ENCODE measurements around the gene RCAN2.

The RCAN2 gene

GRCh38 chr6:46262928-46263706 lies 228.1 kb downstream of the RCAN2 start:
- H3K4me3 ChIP-seq (ENCODE audit: low read depth, low read length): no peak overlapping the region

- H3K4me3 ChIP-seq (ENCODE audit: low read depth, low read length): no peak overlapping the region
Measured at GRCh38 chr6:46258249-46258648, 233.0 kb downstream of the RCAN2 start.

- no peak overlapping the region for H3K4me3 ChIP-seq (ENCODE audit: low read depth, low read length)
Measured at GRCh38 chr6:46255528-46255927, 235.7 kb downstream of the RCAN2 start.

GRCh38 chr6:46254946-46255345 lies 236.3 kb downstream of the RCAN2 start:
- no peak overlapping the region for H3K4me3 ChIP-seq (ENCODE audit: low read depth, low read length)

GRCh38 chr6:46254331-46254730 lies 236.9 kb downstream of the RCAN2 start:
- no peak overlapping the region for H3K4me3 ChIP-seq (ENCODE audit: low read depth, low read length)

GRCh38 chr6:46251583-46252339 lies 239.5 kb downstream of the RCAN2 start:
- H3K4me3 ChIP-seq (ENCODE audit: low read depth, low read length): no peak overlapping the region

- no peak overlapping the region for H3K4me3 ChIP-seq (ENCODE audit: low read depth, low read length)
Measured at GRCh38 chr6:46248143-46248542, 243.1 kb downstream of the RCAN2 start.

GRCh38 chr6:46246727-46247126 lies 244.5 kb downstream of the RCAN2 start:
- H3K4me3 ChIP-seq (ENCODE audit: low read depth, low read length): no peak overlapping the region

- H3K4me3 ChIP-seq (ENCODE audit: low read depth, low read length): no peak overlapping the region
Measured at GRCh38 chr6:46246081-46246480, 245.2 kb downstream of the RCAN2 start.

GRCh38 chr6:46244670-46245069 lies 246.6 kb downstream of the RCAN2 start:
- no peak overlapping the region for H3K4me3 ChIP-seq (ENCODE audit: low read depth, low read length)

- no peak overlapping the region for H3K4me3 ChIP-seq (ENCODE audit: low read depth, low read length)
Measured at GRCh38 chr6:46243754-46244153, 247.5 kb downstream of the RCAN2 start.

GRCh38 chr6:46242921-46243320 lies 248.3 kb downstream of the RCAN2 start:
- H3K4me3 ChIP-seq (ENCODE audit: low read depth, low read length): no peak overlapping the region

- no peak overlapping the region for H3K4me3 ChIP-seq (ENCODE audit: low read depth, low read length)
Measured at GRCh38 chr6:46240866-46241565, 250.2 kb downstream of the RCAN2 start.

- no peak overlapping the region for H3K4me3 ChIP-seq (ENCODE audit: low read depth, low read length)
Measured at GRCh38 chr6:46236752-46237151, 254.5 kb downstream of the RCAN2 start.

GRCh38 chr6:46235242-46235641 lies 256.0 kb downstream of the RCAN2 start:
- H3K4me3 ChIP-seq (ENCODE audit: low read depth, low read length): no peak overlapping the region

- H3K4me3 ChIP-seq (ENCODE audit: low read depth, low read length): no peak overlapping the region
Measured at GRCh38 chr6:46234700-46235099, 256.5 kb downstream of the RCAN2 start.

- no peak overlapping the region for H3K4me3 ChIP-seq (ENCODE audit: low read depth, low read length)
Measured at GRCh38 chr6:46234156-46234556, 257.1 kb downstream of the RCAN2 start.

GRCh38 chr6:46233129-46233528 lies 258.1 kb downstream of the RCAN2 start:
- H3K4me3 ChIP-seq (ENCODE audit: low read depth, low read length): no peak overlapping the region

GRCh38 chr6:46222286-46222685 lies 269.0 kb downstream of the RCAN2 start:
- H3K4me3 ChIP-seq (ENCODE audit: low read depth, low read length): no peak overlapping the region

GRCh38 chr6:46221222-46221793 lies 269.9 kb downstream of the RCAN2 start:
- no peak overlapping the region for H3K4me3 ChIP-seq (ENCODE audit: low read depth, low read length)
